ENCODE results near the gene CDC14B.

The CDC14B gene

DNA sequence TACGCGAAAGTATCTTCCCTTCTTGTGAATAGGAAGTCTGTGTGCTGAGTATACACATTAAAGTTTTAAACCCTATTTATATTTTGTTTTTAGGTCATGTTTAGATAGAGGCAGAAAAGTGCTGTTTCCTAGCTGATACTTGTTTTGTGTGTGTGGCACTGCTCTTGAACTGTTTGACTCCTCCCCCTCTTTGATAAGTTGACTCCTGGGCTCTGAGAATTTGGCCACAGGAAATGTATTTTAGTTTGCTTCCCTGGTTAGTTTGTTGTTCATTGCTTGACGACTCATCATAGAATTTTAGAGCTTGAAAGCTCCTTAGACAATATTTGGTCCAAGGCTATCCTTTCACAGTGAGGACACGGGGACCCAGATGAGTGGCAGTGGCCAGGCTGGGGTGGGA lies 2.0 kb upstream of the CDC14B start:
- TF ChIP-seq, protein P1, sequence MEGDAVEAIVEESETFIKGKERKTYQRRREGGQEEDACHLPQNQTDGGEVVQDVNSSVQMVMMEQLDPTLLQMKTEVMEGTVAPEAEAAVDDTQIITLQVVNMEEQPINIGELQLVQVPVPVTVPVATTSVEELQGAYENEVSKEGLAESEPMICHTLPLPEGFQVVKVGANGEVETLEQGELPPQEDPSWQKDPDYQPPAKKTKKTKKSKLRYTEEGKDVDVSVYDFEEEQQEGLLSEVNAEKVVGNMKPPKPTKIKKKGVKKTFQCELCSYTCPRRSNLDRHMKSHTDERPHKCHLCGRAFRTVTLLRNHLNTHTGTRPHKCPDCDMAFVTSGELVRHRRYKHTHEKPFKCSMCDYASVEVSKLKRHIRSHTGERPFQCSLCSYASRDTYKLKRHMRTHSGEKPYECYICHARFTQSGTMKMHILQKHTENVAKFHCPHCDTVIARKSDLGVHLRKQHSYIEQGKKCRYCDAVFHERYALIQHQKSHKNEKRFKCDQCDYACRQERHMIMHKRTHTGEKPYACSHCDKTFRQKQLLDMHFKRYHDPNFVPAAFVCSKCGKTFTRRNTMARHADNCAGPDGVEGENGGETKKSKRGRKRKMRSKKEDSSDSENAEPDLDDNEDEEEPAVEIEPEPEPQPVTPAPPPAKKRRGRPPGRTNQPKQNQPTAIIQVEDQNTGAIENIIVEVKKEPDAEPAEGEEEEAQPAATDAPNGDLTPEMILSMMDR (conservative IDR thresholded peaks at IDR 0.05; ENCODE audit: low read length) = no peak
- TF ChIP-seq EZH2phosphoT487 (IDR thresholded peaks at IDR 0.05; ENCODE audit: borderline replicate concordance) = no peak
- Histone ChIP-seq H4K20me1 (ENCODE audit: insufficient read depth, low read length, poor library complexity, severe bottlenecking) (no peaks in the 10 kb centered on the region), H3F3A (ENCODE audit: low read depth) (no peaks in the 10 kb centered on the region), H3K4me1 (ENCODE audit: insufficient read depth, low read length, poor library complexity, severe bottlenecking) (peaks cover 9% of the 10 kb centered on the region), H3K36me3 (ENCODE audit: insufficient read depth, low read length) (no peaks in the 10 kb centered on the region), H3K4me2 (ENCODE audit: low read depth, low read length, poor library complexity, severe bottlenecking) (no peak overlapping the region), H3K9me3 (ENCODE audit: insufficient read depth, low read depth, low read length) (no peaks in the 10 kb centered on the region), H3K4me3 (ENCODE audit: low read length, poor library complexity, severe bottlenecking) (no peak overlapping the region), H3K9me2 (replicated peaks; ENCODE audit: low read depth, low read length) (no peaks in the 10 kb centered on the region), H3K9ac (ENCODE audit: low read depth, low read length, poor library complexity, severe bottlenecking) (no peak overlapping the region), H3K79me2 (ENCODE audit: insufficient read depth, low read length) (no peaks in the 10 kb centered on the region), H2AFZ (ENCODE audit: low read length) (peak overlapping the region; percentile 60; the same call in 1 of the 2 replicates), H3K27me3 (ENCODE audit: insufficient read depth, low read length, poor library complexity, severe bottlenecking) (no peaks in the 10 kb centered on the region)

DNA sequence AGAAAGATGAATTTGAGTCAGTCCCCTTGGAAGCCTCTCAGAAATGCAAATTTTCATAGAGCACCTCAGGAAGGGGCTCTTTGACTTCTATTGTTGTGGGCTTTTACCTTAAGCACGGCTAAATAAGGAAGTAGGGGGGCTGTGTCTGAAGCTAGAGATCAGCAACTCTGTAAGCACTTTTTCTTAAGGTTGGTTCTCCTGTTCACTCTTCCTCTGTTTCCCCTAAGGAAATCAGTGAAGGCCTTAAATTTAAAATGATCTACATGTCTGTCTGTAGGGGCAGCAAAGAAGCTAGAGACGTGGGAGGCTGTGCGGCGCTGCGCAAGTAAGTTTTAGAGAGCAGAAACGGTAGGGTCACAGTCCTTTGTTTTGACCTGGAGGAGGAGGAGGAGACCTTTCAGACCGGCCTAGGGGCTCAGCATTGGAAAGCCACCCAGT lies 1.2 kb upstream of the CDC14B start:
- H3K27me3 ChIP-seq (ENCODE audit: insufficient read depth, low read length, poor library complexity, severe bottlenecking) = no peaks in the 10 kb centered on the region
- H3K4me3 ChIP-seq (ENCODE audit: low read length, poor library complexity, severe bottlenecking) = no peak overlapping the region
- no peaks in the 10 kb centered on the region for H3K79me2 ChIP-seq (ENCODE audit: insufficient read depth, low read length)
- no peak overlapping the region for H3K9ac ChIP-seq (ENCODE audit: low read depth, low read length, poor library complexity, severe bottlenecking)
- no peaks in the 10 kb centered on the region for H3K36me3 ChIP-seq (ENCODE audit: insufficient read depth, low read length)
- no peak overlapping the region for H3K4me2 ChIP-seq (ENCODE audit: low read depth, low read length, poor library complexity, severe bottlenecking)
- TF ChIP-seq EZH2phosphoT487 (IDR thresholded peaks at IDR 0.05; ENCODE audit: borderline replicate concordance) = no peak
- TF ChIP-seq, protein P1 (conservative IDR thresholded peaks at IDR 0.05; ENCODE audit: low read length) = no peak
- H3K9me2 ChIP-seq (replicated peaks; ENCODE audit: low read depth, low read length) = no peaks in the 10 kb centered on the region
- H3K4me1 ChIP-seq (ENCODE audit: insufficient read depth, low read length, poor library complexity, severe bottlenecking) = peaks cover 9% of the 10 kb centered on the region
- no peak overlapping the region; the same call in 1 of the 2 replicates for H2AFZ ChIP-seq (ENCODE audit: low read length)
- no peaks in the 10 kb centered on the region for H4K20me1 ChIP-seq (ENCODE audit: insufficient read depth, low read length, poor library complexity, severe bottlenecking)
- H3K9me3 ChIP-seq (ENCODE audit: insufficient read depth, low read depth, low read length) = no peaks in the 10 kb centered on the region
- H3F3A ChIP-seq (ENCODE audit: low read depth) = no peaks in the 10 kb centered on the region

DNA sequence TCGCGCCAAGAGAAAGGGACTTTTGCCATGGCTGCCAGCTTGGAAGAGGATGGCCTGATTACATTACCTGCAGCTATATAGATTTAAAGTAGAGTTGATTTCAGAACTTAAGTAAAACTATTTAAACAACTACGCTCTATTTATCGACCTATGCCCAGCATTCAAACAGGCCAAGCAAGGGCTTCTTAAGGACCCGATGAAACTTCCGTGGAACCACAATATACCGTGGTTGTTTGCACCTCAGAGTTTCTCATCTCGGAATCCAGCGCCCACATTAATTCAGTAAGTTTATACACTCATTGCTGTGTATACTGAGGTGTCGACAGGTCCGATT lies 505 bp upstream of the CDC14B start:
- Histone ChIP-seq H3K9ac (ENCODE audit: low read depth, low read length, poor library complexity, severe bottlenecking) (no peak overlapping the region), H3K9me3 (ENCODE audit: insufficient read depth, low read depth, low read length) (no peaks in the 10 kb centered on the region), H3K27me3 (ENCODE audit: insufficient read depth, low read length, poor library complexity, severe bottlenecking) (no peaks in the 10 kb centered on the region), H3K36me3 (ENCODE audit: insufficient read depth, low read length) (no peaks in the 10 kb centered on the region), H3K4me1 (ENCODE audit: insufficient read depth, low read length, poor library complexity, severe bottlenecking) (peaks cover 9% of the 10 kb centered on the region), H3K4me2 (ENCODE audit: low read depth, low read length, poor library complexity, severe bottlenecking) (no peak overlapping the region), H2AFZ (ENCODE audit: low read length) (no peak overlapping the region), H3F3A (ENCODE audit: low read depth) (no peaks in the 10 kb centered on the region), H4K20me1 (ENCODE audit: insufficient read depth, low read length, poor library complexity, severe bottlenecking) (no peaks in the 10 kb centered on the region), H3K9me2 (replicated peaks; ENCODE audit: low read depth, low read length) (no peaks in the 10 kb centered on the region), H3K4me3 (ENCODE audit: low read length, poor library complexity, severe bottlenecking) (no peak overlapping the region), H3K79me2 (ENCODE audit: insufficient read depth, low read length) (no peaks in the 10 kb centered on the region)
- TF ChIP-seq, protein P1 (conservative IDR thresholded peaks at IDR 0.05; ENCODE audit: low read length) = no peak
- no peak for TF ChIP-seq EZH2phosphoT487 (IDR thresholded peaks at IDR 0.05; ENCODE audit: borderline replicate concordance)

All from Loucy (cell line).